Left colon (tissue), 2 donors: ENCODE results near the gene CCDC197. TPM values are rescaled to one million over a fixed set of nuclear protein-coding genes. Genes with fewer than 3 reads are reported as not detected.

Experiments used
- ATAC-seq: fragments of 200-7000 bp; cut with Tn5 transposase; one replicate; pipeline ENCODE4 v1.9.1; 2020; ENCODE audit warnings: mild to moderate bottlenecking, moderate library complexity
- DNase-seq, 2 donors: peaks; one replicate each; pipeline ENCODE4 v3.0.0-alpha.2; 2020
- intact Hi-C, 2 donors: fragments of 100-400 bp; cut with DNase I in 1 of 2; cut with micrococcal nuclease in 1 of 2; formaldehyde crosslinking; loops; one replicate each; pipeline versions ENCODE4 v1.11.2 to v1.14.0; 2022; cut with DNase I, micrococcal nuclease
- microRNA-seq, 2 donors: library from miRNA; unstranded; fragments of <30 nt; microRNA quantifications; one replicate each; pipeline versions ENCODE4 v1.1.0 to v1.2.0, GENCODE V29; 2020
- total RNA-seq, 2 donors: library from RNA; stranded (reverse); fragmentation: NEBNext Ultra II Directional; extraction: Animal tissue kit (Norgen Biotek cat#: 25700); gene quantifications; one replicate each; pipeline ENCODE4 v1.2.1, GENCODE V29; 2021
- donor health status: DM: no; HTN: no; CAD: no.
- donor health status: DM: yes; HTN: yes; CAD: no.

CCDC197 gene
- total RNA-seq, 2 donors from 2014 or later = not detected

GRCh38 chr14:94046696-94047250 is 49.7 kb downstream of the CCDC197 start:
- ATAC-seq (no peak), DNase-seq (no peak)
- intact Hi-C loops = no loop called here

GRCh38 chr14:94047581-94047980 is 50.5 kb downstream of the CCDC197 start:
- no peak for DNase-seq
- ATAC-seq = no peak
- intact Hi-C loops = no loop called here

GRCh38 chr14:94048691-94049624 is 51.9 kb downstream of the CCDC197 start:
- ATAC-seq (no peak), DNase-seq (no peak)
- intact Hi-C loops = no loop called here

GRCh38 chr14:94049625-94050023 is 52.5 kb downstream of the CCDC197 start:
- intact Hi-C loops = loop anchor here in 1 of 2 donors (10.0 kb wide), 1 partner anchor 85 kb away; no protein-coding TSS in a partner anchor
- no peak for ATAC-seq
- no peak for DNase-seq

- intact Hi-C loops = loop anchor here in 1 of 2 donors (10.0 kb wide), 1 partner anchor 84 kb away; no protein-coding TSS in a partner anchor
- ATAC-seq = no peak
- no peak for DNase-seq
Measured at GRCh38 chr14:94050231-94050880, 53.3 kb downstream of the CCDC197 start.

- peak; percentile 69 for ATAC-seq
- DNase-seq = peak in 1 of 2 donors; percentile 68
- intact Hi-C loops = loop anchor here in 1 of 2 donors (10.0 kb wide), 1 partner anchor 84 kb away; no protein-coding TSS in a partner anchor
Measured at GRCh38 chr14:94051115-94051514, 54.0 kb downstream of the CCDC197 start.

- intact Hi-C loops = loop anchor here in 1 of 2 donors (10.0 kb wide), 1 partner anchor 83 kb away; no protein-coding TSS in a partner anchor
- ATAC-seq (no peak), DNase-seq (no peak)
Measured at GRCh38 chr14:94051779-94052178, 54.7 kb downstream of the CCDC197 start.

GRCh38 chr14:94052199-94052598 is 55.1 kb downstream of the CCDC197 start:
- no peak for ATAC-seq
- intact Hi-C loops = loop anchor here in 1 of 2 donors (10.0 kb wide), 1 partner anchor 83 kb away; no protein-coding TSS in a partner anchor
- DNase-seq = no peak

GRCh38 chr14:94052662-94053061 is 55.6 kb downstream of the CCDC197 start:
- intact Hi-C loops = loop anchor here in 1 of 2 donors (10.0 kb wide), 1 partner anchor 82 kb away; no protein-coding TSS in a partner anchor
- DNase-seq = no peak
- ATAC-seq = no peak

GRCh38 chr14:94054401-94054800 is 57.3 kb downstream of the CCDC197 start:
- intact Hi-C loops = loop anchor here in 1 of 2 donors (10.0 kb wide), 1 partner anchor 80 kb away; no protein-coding TSS in a partner anchor
- DNase-seq (no peak), ATAC-seq (no peak)

- intact Hi-C loops = loop anchor here in 1 of 2 donors (10.0 kb wide), 1 partner anchor 80 kb away; no protein-coding TSS in a partner anchor
- ATAC-seq = no peak
- no peak for DNase-seq
Measured at GRCh38 chr14:94054936-94055335, 57.8 kb downstream of the CCDC197 start.

- intact Hi-C loops = loop anchor here in 1 of 2 donors (10.0 kb wide), 1 partner anchor 78 kb away; no protein-coding TSS in a partner anchor
- DNase-seq (no peak), ATAC-seq (no peak)
Measured at GRCh38 chr14:94056579-94057308, 59.6 kb downstream of the CCDC197 start.

- intact Hi-C loops = loop anchor here in 1 of 2 donors (10.0 kb wide), 1 partner anchor 77 kb away; no protein-coding TSS in a partner anchor
- ATAC-seq (no peak), DNase-seq (no peak)
Measured at GRCh38 chr14:94058128-94058673, 61.1 kb downstream of the CCDC197 start.

Small RNAs within 50 kb of the gene (microRNA-seq; reads per million reads assigned to microRNA genes)
- 0 reads per million in 2 donors for gene MIR4506

Other genes with a start within 250 kb of the CCDC197 start
- gene PRIMA1, start 208.8 kb upstream of the CCDC197 start, total RNA-seq = 1 to 10 TPM; 1.8 to 5.3 TPM
- gene FAM181A, start 70.0 kb upstream of the CCDC197 start, total RNA-seq = not detected
- gene ASB2, start 20.7 kb upstream of the CCDC197 start, total RNA-seq = 10 to 100 TPM in 1 of 2 donors, 1 to 10 TPM in 1; 1.5 to 13.7 TPM
- gene OTUB2, start 29.0 kb downstream of the CCDC197 start, total RNA-seq = 1 to 10 TPM; 2.0 to 4.7 TPM
- 100 to 1,000 TPM; 102 to 106 TPM for gene DDX24, start 83.9 kb downstream of the CCDC197 start, total RNA-seq
- gene IFI27L1, start 84.0 kb downstream of the CCDC197 start, total RNA-seq = 10 to 100 TPM; 33.9 to 40.5 TPM
- gene IFI27, start 113.4 kb downstream of the CCDC197 start, total RNA-seq = 1,000 to 10,000 TPM in 1 of 2 donors, 100 to 1,000 TPM in 1; 498 to 1,280 TPM
- 10 to 100 TPM; 32.3 to 39.3 TPM for gene IFI27L2, start 132.3 kb downstream of the CCDC197 start, total RNA-seq
- gene PPP4R4, start 177.0 kb downstream of the CCDC197 start, total RNA-seq = under 1 TPM in 1 of 2 donors, not detected in 1; 0.28 TPM